H9 (cell line): ENCODE data around the gene RASGRF2. TPM values are rescaled to one million over a fixed set of nuclear protein-coding genes. Genes with fewer than 3 reads are reported as not detected.

Experiments
- DNase-seq: peaks from one replicate; pipeline ENCODE4 v3.0.0-alpha.2; 2017
- H2AFZ ChIP-seq: one replicate; pipeline ENCODE4 v1.6.1; 2013; ENCODE audit warnings: mild to moderate bottlenecking, low read length, control low read depth, moderate library complexity
- H2AK5ac ChIP-seq: 2 replicates; pipeline ENCODE4 v1.6.1; 2013; ENCODE audit warnings: low read length, control low read depth, mixed read lengths; ENCODE audit not compliant: insufficient read length
- H2BK120ac ChIP-seq: one replicate; pipeline ENCODE4 v1.6.1; 2013; ENCODE audit warnings: low read depth, mild to moderate bottlenecking, low read length, control low read depth, inconsistent platforms; ENCODE audit not compliant: poor library complexity, severe bottlenecking
- H2BK12ac ChIP-seq: 2 replicates; pipeline ENCODE4 v1.6.1; 2013; ENCODE audit warnings: low read length, control low read depth, mixed read lengths, low read depth; ENCODE audit not compliant: insufficient read length
- H2BK15ac ChIP-seq: 2 replicates; pipeline ENCODE4 v1.6.1; 2013; ENCODE audit warnings: low read depth, low read length, control low read depth
- H2BK20ac ChIP-seq: one replicate; pipeline ENCODE4 v1.6.1; 2013; ENCODE audit warnings: low read depth, mild to moderate bottlenecking, low read length, control low read depth, inconsistent platforms; ENCODE audit not compliant: poor library complexity, severe bottlenecking
- H2BK5ac ChIP-seq: 2 replicates; pipeline ENCODE4 v1.6.1; 2013; ENCODE audit warnings: low read length, control low read depth, mixed read lengths; ENCODE audit not compliant: insufficient read length
- H3K14ac ChIP-seq: 2 replicates; pipeline ENCODE4 v1.6.1; 2013; ENCODE audit warnings: low read length, control low read depth; ENCODE audit not compliant: insufficient read depth
- H3K18ac ChIP-seq: 2 replicates; pipeline ENCODE4 v1.6.1; 2013; ENCODE audit warnings: low read depth, mild to moderate bottlenecking, mixed read lengths, low read length, control low read depth; ENCODE audit not compliant: insufficient read length
- H3K23ac ChIP-seq: 2 replicates; pipeline ENCODE4 v1.6.1; 2013; ENCODE audit warnings: low read length, control low read depth, mixed read lengths, low read depth; ENCODE audit not compliant: insufficient read length
- H3K23me2 ChIP-seq: 2 replicates; pipeline ENCODE4 v1.6.1; 2013; ENCODE audit warnings: low read depth, mild to moderate bottlenecking, mixed read lengths, low read length, control low read depth; ENCODE audit not compliant: insufficient read length, poor library complexity, severe bottlenecking
- H3K27ac ChIP-seq: 2 replicates; pipeline ENCODE4 v1.5.1; 2013; ENCODE audit warnings: low read length, control low read depth, mixed read lengths, low read depth; ENCODE audit not compliant: insufficient read length
- H3K27me3 ChIP-seq: 2 replicates; pipeline ENCODE4 v1.6.1; 2013; ENCODE audit warnings: low read length, control low read depth, inconsistent platforms; ENCODE audit not compliant: insufficient read depth
- H3K4ac ChIP-seq: 2 replicates; pipeline ENCODE4 v1.6.1; 2013; ENCODE audit warnings: low read depth, mild to moderate bottlenecking, control low read depth, inconsistent platforms, low read length, moderate library complexity
- H3K4me1 ChIP-seq: 2 replicates; pipeline ENCODE4 v1.6.1; 2013; ENCODE audit warnings: low read length, control low read depth, inconsistent platforms; ENCODE audit not compliant: insufficient read depth
- H3K4me2 ChIP-seq: 2 replicates; pipeline ENCODE4 v1.6.1; 2013; ENCODE audit warnings: low read length, control low read depth, mixed read lengths; ENCODE audit not compliant: insufficient read length, insufficient read depth
- H3K56ac ChIP-seq: 2 replicates; pipeline ENCODE4 v1.6.1; 2013; ENCODE audit warnings: low read depth, mild to moderate bottlenecking, mixed read lengths, low read length, control low read depth; ENCODE audit not compliant: insufficient read length
- H3K79me1 ChIP-seq: 2 replicates; pipeline ENCODE4 v1.6.1; 2013; ENCODE audit warnings: low read depth, mild to moderate bottlenecking, moderate library complexity, low read length, control low read depth, inconsistent platforms; ENCODE audit not compliant: insufficient read depth, poor library complexity, severe bottlenecking
- H3K79me2 ChIP-seq: 2 replicates; pipeline ENCODE4 v1.6.1; 2013; ENCODE audit warnings: low read length, control low read depth, inconsistent platforms; ENCODE audit not compliant: insufficient read depth
- H3K9ac ChIP-seq: 2 replicates; pipeline ENCODE4 v1.6.1; 2013; ENCODE audit warnings: low read length, control low read depth, mixed read lengths; ENCODE audit not compliant: insufficient read length; ENCODE audit errors: extremely low read depth
- H3K9me3 ChIP-seq: one replicate; pipeline ENCODE4 v1.6.1; 2013; ENCODE audit warnings: low read depth, low read length, inconsistent platforms; ENCODE audit not compliant: control insufficient read depth
- H3T11ph ChIP-seq: one replicate; pipeline ENCODE4 v1.6.1; 2013; ENCODE audit warnings: mild to moderate bottlenecking, low read length, control low read depth, inconsistent platforms
- H4K20me1 ChIP-seq: one replicate; pipeline ENCODE4 v1.6.1; 2013; ENCODE audit not compliant: control insufficient read depth, insufficient read length, insufficient read depth
- H4K5ac ChIP-seq: 2 replicates; pipeline ENCODE4 v1.6.1; 2013; ENCODE audit warnings: low read depth, mild to moderate bottlenecking, mixed read lengths, low read length, control low read depth; ENCODE audit not compliant: insufficient read length
- H4K8ac ChIP-seq: replicated peaks from 2 replicates; pipeline ENCODE4 v1.6.1; 2013; ENCODE audit warnings: low read length, control low read depth, mixed read lengths, low read depth; ENCODE audit not compliant: insufficient read length
- H4K91ac ChIP-seq: 2 replicates; pipeline ENCODE4 v1.6.1; 2013; ENCODE audit warnings: low read depth, mild to moderate bottlenecking, moderate library complexity, mixed read lengths, low read length, control low read depth; ENCODE audit not compliant: insufficient read length
- H3K27ac Mint-ChIP-seq, 3 experiments: 2 replicates in 2 of 3; 3 replicates in 1 of 3; pipeline ENCODE4 v1.8.0; 2020 to 2021; ENCODE audit warnings: mixed read lengths in 3 of 3, mild to moderate bottlenecking in 1 of 3, moderate library complexity in 1 of 3
- H3K27me3 Mint-ChIP-seq: 2 replicates; pipeline ENCODE4 v1.8.0; 2021; ENCODE audit warnings: low read depth, mild to moderate bottlenecking, moderate library complexity, mixed read lengths
- H3K36me3 Mint-ChIP-seq, 3 experiments: 2 replicates in 2 of 3; 3 replicates in 1 of 3; pipeline ENCODE4 v1.8.0; 2020 to 2021; ENCODE audit warnings: low read depth in 3 of 3, mixed read lengths in 3 of 3; ENCODE audit not compliant: insufficient read depth in 1 of 3
- H3K4me1 Mint-ChIP-seq, 2 experiments: 2 replicates each; pipeline ENCODE4 v1.8.0; 2020; ENCODE audit warnings: mixed read lengths in 2 of 2
- H3K4me3 Mint-ChIP-seq, 2 experiments: 2 replicates in 1 of 2; 3 replicates in 1 of 2; pipeline ENCODE4 v1.8.0; 2020 to 2021; ENCODE audit warnings: mild to moderate bottlenecking in 2 of 2, mixed read lengths in 2 of 2, moderate library complexity in 1 of 2
- H3K9me3 Mint-ChIP-seq, 2 experiments: 2 replicates in 1 of 2; 3 replicates in 1 of 2; pipeline ENCODE4 v1.8.0; 2020; ENCODE audit warnings: mild to moderate bottlenecking in 2 of 2, mixed read lengths in 2 of 2, moderate library complexity in 1 of 2
- WGBS: extraction: QIAGEN DNeasy Blood & Tissue Kit; methylation state at CpG from one replicate; pipeline ENCODE4 v1.1.7; 2013; ENCODE audit warnings: missing lambda C conversion rate, low lambda C conversion rate, mixed read lengths; ENCODE audit not compliant: insufficient read length; ENCODE audit errors: extremely low coverage; 5-methylcytosine and 5-hydroxymethylcytosine counted together
- total RNA-seq: library from RNA; stranded (reverse); gene quantifications from 2 replicates; pipeline ENCODE4 v1.2.1, GENCODE V29; 2021
- TF ChIP-seq, protein P1 (sequence below): fragments of 200-600 bp; sonication (generic); conservative IDR thresholded peaks from 3 replicates; pipeline ENCODE4 v1.8.0; 2021; ENCODE audit warnings: antibody characterized with exemption, mild to moderate bottlenecking

RASGRF2 gene
- total RNA-seq, 1 experiment from 2014 or later = 13.5 TPM

GRCh38 chr5:80973027-80973426 is 12.9 kb downstream of the RASGRF2 start:
- Histone ChIP-seq H3K4me1 (peaks cover 12% of the 10 kb centered on the region; the same call in 1 of the 2 replicates), H3K4me2 (no peak overlapping the region), H4K20me1 (no peaks in the 10 kb centered on the region), H3K23me2 (no peaks in the 10 kb centered on the region), H3K27ac (no peak overlapping the region), H4K8ac (no peak overlapping the region), H3K79me1 (no peaks in the 10 kb centered on the region), H3K27me3 (no peaks in the 10 kb centered on the region), H3K56ac (no peak overlapping the region), H2BK5ac (no peak overlapping the region), H2AK5ac (no peak overlapping the region), H2BK20ac (no peak overlapping the region), H2AFZ (no peak overlapping the region), H2BK12ac (no peak overlapping the region), H2BK15ac (no peak overlapping the region), H3K18ac (no peak overlapping the region), H3K14ac (no peak overlapping the region), H3K23ac (no peak overlapping the region), H3K79me2 (peaks cover 20% of the 10 kb centered on the region; the same call in 1 of the 2 replicates), H3T11ph (no peak overlapping the region), H4K91ac (no peak overlapping the region), H2BK120ac (no peak overlapping the region), H3K4ac (no peak overlapping the region), H3K9me3 (no peaks in the 10 kb centered on the region), H4K5ac (no peak overlapping the region), H3K9ac (no peak overlapping the region)
- no peak for DNase-seq
- H3K36me3 Mint-ChIP-seq = no peaks in the 10 kb centered on the region
- no CpG with 5 or more reads among the region's 4 CpGs for WGBS
- H3K9me3 Mint-ChIP-seq = no peaks in the 10 kb centered on the region
- no peaks in the 10 kb centered on the region for H3K27me3 Mint-ChIP-seq
- H3K4me1 Mint-ChIP-seq = peaks cover 10 to 16% of the 10 kb centered on the region in 2 experiments
- TF ChIP-seq, protein P1, sequence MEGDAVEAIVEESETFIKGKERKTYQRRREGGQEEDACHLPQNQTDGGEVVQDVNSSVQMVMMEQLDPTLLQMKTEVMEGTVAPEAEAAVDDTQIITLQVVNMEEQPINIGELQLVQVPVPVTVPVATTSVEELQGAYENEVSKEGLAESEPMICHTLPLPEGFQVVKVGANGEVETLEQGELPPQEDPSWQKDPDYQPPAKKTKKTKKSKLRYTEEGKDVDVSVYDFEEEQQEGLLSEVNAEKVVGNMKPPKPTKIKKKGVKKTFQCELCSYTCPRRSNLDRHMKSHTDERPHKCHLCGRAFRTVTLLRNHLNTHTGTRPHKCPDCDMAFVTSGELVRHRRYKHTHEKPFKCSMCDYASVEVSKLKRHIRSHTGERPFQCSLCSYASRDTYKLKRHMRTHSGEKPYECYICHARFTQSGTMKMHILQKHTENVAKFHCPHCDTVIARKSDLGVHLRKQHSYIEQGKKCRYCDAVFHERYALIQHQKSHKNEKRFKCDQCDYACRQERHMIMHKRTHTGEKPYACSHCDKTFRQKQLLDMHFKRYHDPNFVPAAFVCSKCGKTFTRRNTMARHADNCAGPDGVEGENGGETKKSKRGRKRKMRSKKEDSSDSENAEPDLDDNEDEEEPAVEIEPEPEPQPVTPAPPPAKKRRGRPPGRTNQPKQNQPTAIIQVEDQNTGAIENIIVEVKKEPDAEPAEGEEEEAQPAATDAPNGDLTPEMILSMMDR = no peak
- H3K27ac Mint-ChIP-seq = no peak overlapping the region
- H3K4me3 Mint-ChIP-seq = no peak overlapping the region
